ENCODE data around the gene ANAPC15. TPM values are rescaled to one million over a fixed set of nuclear protein-coding genes. Genes with fewer than 3 reads are reported as not detected.
A peak's percentile ranks its signal among the peaks of the same experiment; 100 is the strongest.
"Not testable (repeated sequence)": the region's sequence is repeated elsewhere in the genome, so short reads cannot be mapped to it uniquely, and the experiment has no call there.

Gene ANAPC15
- 10 to 100 TPM; 70.4 to 71.8 TPM for total RNA-seq

GRCh38 chr11:72112143-72112977 is at the start of gene ANAPC15:
ANAPC15 (minus strand) TSS chr11:72112695; CDS start chr11:72111276, 1,419 bp downstream.
- H3K36me3 Mint-ChIP-seq = peaks cover 8% of the 10 kb centered on the region
- H3K4me1 Mint-ChIP-seq = peaks cover 18% of the 10 kb centered on the region
- peak within 1 kb of the TSS; percentile 94 for H3K4me3 Mint-ChIP-seq
- H3K27me3 Mint-ChIP-seq = no peaks in the 10 kb centered on the region
- peak within 1 kb of the TSS; percentile 99 for H3K27ac Mint-ChIP-seq
- no peaks in the 10 kb centered on the region for H3K9me3 Mint-ChIP-seq
- peak; percentile 95 for DNase-seq

- Mint-ChIP-seq H3K4me3 (no peak overlapping the region), H3K27me3 (peaks cover 7% of the 10 kb centered on the region), H3K36me3 (no peaks in the 10 kb centered on the region), H3K27ac (no peak overlapping the region), H3K4me1 (no peaks in the 10 kb centered on the region), H3K9me3 (no peaks in the 10 kb centered on the region)
- DNase-seq = no peak
These were observed 47.8 kb upstream of the ANAPC15 start for GRCh38 chr11:72160319-72160718.

- Mint-ChIP-seq H3K4me3 (no peak overlapping the region), H3K27ac (no peak overlapping the region), H3K4me1 (no peaks in the 10 kb centered on the region), H3K36me3 (no peaks in the 10 kb centered on the region), H3K9me3 (no peaks in the 10 kb centered on the region), H3K27me3 (peaks cover 7% of the 10 kb centered on the region)
- no peak for DNase-seq
These were observed 44.6 kb upstream of the ANAPC15 start for GRCh38 chr11:72157131-72157530.

GRCh38 chr11:72155751-72156150 is 43.3 kb upstream of the ANAPC15 start:
- no peaks in the 10 kb centered on the region for H3K36me3 Mint-ChIP-seq
- DNase-seq = no peak

GRCh38 chr11:72154816-72155215 is 42.3 kb upstream of the ANAPC15 start:
- Mint-ChIP-seq H3K4me3 (no peak overlapping the region), H3K4me1 (no peaks in the 10 kb centered on the region), H3K9me3 (no peaks in the 10 kb centered on the region), H3K27ac (no peak overlapping the region), H3K27me3 (no peaks in the 10 kb centered on the region), H3K36me3 (no peaks in the 10 kb centered on the region)
- no peak for DNase-seq

More at GRCh38 chr11:72155751-72156150, 43.3 kb upstream of the ANAPC15 start:
- no peaks in the 10 kb centered on the region for H3K4me1 Mint-ChIP-seq
- H3K27ac Mint-ChIP-seq = no peak overlapping the region
- no peak overlapping the region for H3K4me3 Mint-ChIP-seq
- peaks cover 4% of the 10 kb centered on the region for H3K27me3 Mint-ChIP-seq
- no peaks in the 10 kb centered on the region for H3K9me3 Mint-ChIP-seq

- H3K27me3 Mint-ChIP-seq, DNase-seq, H3K4me1 Mint-ChIP-seq, H3K4me3 Mint-ChIP-seq, H3K27ac Mint-ChIP-seq, H3K9me3 Mint-ChIP-seq, H3K36me3 Mint-ChIP-seq: not testable (repeated sequence)
These were observed 41.4 kb upstream of the ANAPC15 start for GRCh38 chr11:72153874-72154273.

- no peak overlapping the region for H3K4me3 Mint-ChIP-seq
- H3K36me3 Mint-ChIP-seq = no peaks in the 10 kb centered on the region
- no peaks in the 10 kb centered on the region for H3K4me1 Mint-ChIP-seq
- no peaks in the 10 kb centered on the region for H3K9me3 Mint-ChIP-seq
- H3K27me3 Mint-ChIP-seq = no peaks in the 10 kb centered on the region
- no peak overlapping the region for H3K27ac Mint-ChIP-seq
- DNase-seq = no peak
These were observed 38.4 kb upstream of the ANAPC15 start for GRCh38 chr11:72150882-72151281.

- Mint-ChIP-seq H3K27me3 (no peaks in the 10 kb centered on the region), H3K4me1 (no peaks in the 10 kb centered on the region), H3K4me3 (no peak overlapping the region), H3K27ac (no peak overlapping the region), H3K9me3 (no peaks in the 10 kb centered on the region), H3K36me3 (no peaks in the 10 kb centered on the region)
- DNase-seq = no peak
These were observed 34.1 kb upstream of the ANAPC15 start for GRCh38 chr11:72146625-72147024.

GRCh38 chr11:72144807-72145565 is 32.5 kb upstream of the ANAPC15 start:
- no peak overlapping the region for H3K4me3 Mint-ChIP-seq
- peaks cover 5% of the 10 kb centered on the region for H3K4me1 Mint-ChIP-seq
- peaks cover 8% of the 10 kb centered on the region for H3K27me3 Mint-ChIP-seq
- no peak for DNase-seq
- no peak overlapping the region for H3K27ac Mint-ChIP-seq
- H3K9me3 Mint-ChIP-seq = no peaks in the 10 kb centered on the region
- H3K36me3 Mint-ChIP-seq = no peaks in the 10 kb centered on the region

- not testable (repeated sequence) for H3K4me1 Mint-ChIP-seq, DNase-seq, H3K27ac Mint-ChIP-seq, H3K27me3 Mint-ChIP-seq, H3K36me3 Mint-ChIP-seq, H3K9me3 Mint-ChIP-seq, H3K4me3 Mint-ChIP-seq
These were observed 30.0 kb upstream of the ANAPC15 start for GRCh38 chr11:72142543-72142942.

- not testable (repeated sequence) for H3K9me3 Mint-ChIP-seq, H3K4me3 Mint-ChIP-seq, DNase-seq, H3K27ac Mint-ChIP-seq, H3K36me3 Mint-ChIP-seq, H3K27me3 Mint-ChIP-seq, H3K4me1 Mint-ChIP-seq
These were observed 29.6 kb upstream of the ANAPC15 start for GRCh38 chr11:72142086-72142485.

- no peaks in the 10 kb centered on the region for H3K9me3 Mint-ChIP-seq
- DNase-seq = peak; percentile 3
- H3K4me1 Mint-ChIP-seq = peaks cover 5% of the 10 kb centered on the region
- no peaks in the 10 kb centered on the region for H3K36me3 Mint-ChIP-seq
- peaks cover 8% of the 10 kb centered on the region for H3K27me3 Mint-ChIP-seq
- no peak overlapping the region for H3K27ac Mint-ChIP-seq
- no peak overlapping the region for H3K4me3 Mint-ChIP-seq
These were observed 28.6 kb upstream of the ANAPC15 start for GRCh38 chr11:72141066-72141465.

- Mint-ChIP-seq H3K9me3 (no peaks in the 10 kb centered on the region), H3K27ac (no peak overlapping the region), H3K27me3 (peaks cover 8% of the 10 kb centered on the region), H3K4me1 (peaks cover 5% of the 10 kb centered on the region), H3K36me3 (no peaks in the 10 kb centered on the region), H3K4me3 (no peak overlapping the region)
- DNase-seq = no peak
These were observed 28.2 kb upstream of the ANAPC15 start for GRCh38 chr11:72140661-72141060.

- peaks cover 8% of the 10 kb centered on the region for H3K27me3 Mint-ChIP-seq
- no peak for DNase-seq
- H3K9me3 Mint-ChIP-seq = no peaks in the 10 kb centered on the region
- no peaks in the 10 kb centered on the region for H3K36me3 Mint-ChIP-seq
- H3K4me3 Mint-ChIP-seq = no peak overlapping the region
- peaks cover 5% of the 10 kb centered on the region for H3K4me1 Mint-ChIP-seq
- H3K27ac Mint-ChIP-seq = no peak overlapping the region
These were observed 27.0 kb upstream of the ANAPC15 start for GRCh38 chr11:72139500-72139899.

GRCh38 chr11:72138821-72139390 is 26.4 kb upstream of the ANAPC15 start:
- H3K27ac Mint-ChIP-seq = no peak overlapping the region
- H3K27me3 Mint-ChIP-seq = peaks cover 8% of the 10 kb centered on the region
- H3K4me3 Mint-ChIP-seq = no peak overlapping the region
- DNase-seq = no peak
- H3K9me3 Mint-ChIP-seq = no peaks in the 10 kb centered on the region
- H3K36me3 Mint-ChIP-seq = no peaks in the 10 kb centered on the region
- peaks cover 5% of the 10 kb centered on the region for H3K4me1 Mint-ChIP-seq

Measured in activated naive CD8-positive, alpha-beta T cell treated with anti-CD3 and anti-CD28 coated beads for 36 hours (primary cell).